Heart right ventricle (tissue), 16 donors: ENCODE results near the gene TSPAN17. TPM values are rescaled to one million over a fixed set of nuclear protein-coding genes. Genes with fewer than 3 reads are reported as not detected.

Source experiments
- ATAC-seq, 8 donors: fragments of 200-7000 bp; cut with Tn5 transposase; one replicate each; pipeline ENCODE4 v1.9.1; 2020; ENCODE audit warnings: mild to moderate bottlenecking in 8 of 8, moderate library complexity in 8 of 8, moderate number of reproducible peaks in 1 of 8
- DNase-seq, 2 donors: peaks; one replicate each; pipeline ENCODE4 v3.0.0-alpha.2; 2020
- H3K27ac ChIP-seq, 10 donors: fragments of 200-600 bp; sonication (generic) in 2 of 10; one replicate each; pipeline versions ENCODE4 v1.5.0 to v1.8.0; 2020 to 2022; ENCODE audit warnings: mild to moderate bottlenecking in 3 of 10
- H3K27me3 ChIP-seq, 7 donors: fragments of 200-600 bp; one replicate each; pipeline ENCODE4 v1.8.0; 2021 to 2022; ENCODE audit warnings: mild to moderate bottlenecking in 2 of 7
- H3K36me3 ChIP-seq, 9 donors: fragments of 200-600 bp; sonication (generic) in 1 of 9; one replicate each; pipeline versions ENCODE4 v1.5.0 to v1.8.0; 2020 to 2022; ENCODE audit warnings: mild to moderate bottlenecking in 2 of 9
- H3K4me1 ChIP-seq, 9 donors: fragments of 200-600 bp; sonication (generic) in 1 of 9; one replicate each; pipeline versions ENCODE4 v1.5.0 to v1.8.0; 2020 to 2022; ENCODE audit warnings: mild to moderate bottlenecking in 4 of 9
- H3K4me3 ChIP-seq, 10 donors: fragments of 200-600 bp; sonication (generic) in 2 of 10; one replicate each; pipeline versions ENCODE4 v1.5.0 to v1.8.0; 2020 to 2022; ENCODE audit warnings: mild to moderate bottlenecking in 7 of 10, moderate library complexity in 2 of 10
- H3K9me3 ChIP-seq, 11 donors: fragments of 200-600 bp in 10 of 11; sonication (generic) in 2 of 11; one replicate each; pipeline versions ENCODE4 v1.5.0 to v1.8.0; 2013 to 2022; ENCODE audit warnings: mild to moderate bottlenecking in 2 of 11, control low read depth in 1 of 11, moderate library complexity in 1 of 11
- WGBS, 2 donors: extraction: QIAGEN DNeasy Blood & Tissue Kit; methylation state at CpG; one replicate each; pipeline ENCODE4 v1.1.7; 2013; ENCODE audit warnings: inconsistent platforms in 1 of 2; 5-methylcytosine and 5-hydroxymethylcytosine counted together
- intact Hi-C, 10 donors: fragments of 100-400 bp; cut with DNase I; formaldehyde crosslinking; loops; one replicate each; pipeline versions ENCODE4 v1.11.1 to v1.14.2; 2022
- polyA plus RNA-seq, 2 donors: library from polyadenylated mRNA; stranded (reverse); fragments of 200-250 nt; gene quantifications; one replicate each; pipeline ENCODE4 v1.2.3, GENCODE V29; 2013
- total RNA-seq, 10 donors: library from RNA; stranded (reverse); fragmentation: NEBNext Ultra II Directional in 3 of 10; extraction: Animal tissue kit (Norgen Biotek cat#: 25700) in 3 of 10; gene quantifications; one replicate each; pipeline versions ENCODE4 v1.2.1 to v1.2.4, GENCODE V29; 2021 to 2023
- TF ChIP-seq, protein P1 (sequence below), 9 donors: fragments of 200-600 bp; sonication (generic) in 2 of 9; IDR thresholded peaks; one replicate each; pipeline versions ENCODE4 v1.5.0 to v1.8.0; 2021 to 2022; ENCODE audit warnings: antibody characterized with exemption in 9 of 9, mild to moderate bottlenecking in 5 of 9, moderate library complexity in 1 of 9
- donor health status: Arrhythmogenic right ventricular cardiomyopathy.
- donor health status: ischemic (EF 13 %, LVEDD 7.1; RV severe dilation, severe dysfunction).
- donor health status: healthy with polysubstance abuse.
- donor health status: DM: no; HTN: yes; CAD: no.
- donor health status: DM: no; HTN: no; CAD: no.
- donor health status: ischemic (EF 25% LVEDD 6.9; RV normal size, moderate dysfunction).
- donor health status: ischemic (EF 25% LVEDD 5.7; RV mildly dilated, moderate dysfunction).
- donor health status: healthy.
- donor health status: DM: yes; HTN: yes; CAD: no.
- donor health status: Ischemic cardiomyopathy.
- donor health status: ischemic (EF 35%, LVEDD 5.7; RV mildly dilated, moderate dysfunction).
- donor health status: nonischemic (EF 11% LVEDD 7.7; RV severe dilation, severe dysfunction).
- donor health status: DM: yes; HTN: yes; CAD: no.
- donor health status: PGD.
- donor health status: ischemic (EF 29% LVEDD 5.4; RV normal size, mild dysfunction).
- donor health status: nonischemic (EF 23%, LVEDD 6.1; RV moderate dilation, normal function).

The TSPAN17 gene
- total and polyA plus RNA-seq, 12 donors = 13.2 to 48.3 (median 27.3) TPM

DNA sequence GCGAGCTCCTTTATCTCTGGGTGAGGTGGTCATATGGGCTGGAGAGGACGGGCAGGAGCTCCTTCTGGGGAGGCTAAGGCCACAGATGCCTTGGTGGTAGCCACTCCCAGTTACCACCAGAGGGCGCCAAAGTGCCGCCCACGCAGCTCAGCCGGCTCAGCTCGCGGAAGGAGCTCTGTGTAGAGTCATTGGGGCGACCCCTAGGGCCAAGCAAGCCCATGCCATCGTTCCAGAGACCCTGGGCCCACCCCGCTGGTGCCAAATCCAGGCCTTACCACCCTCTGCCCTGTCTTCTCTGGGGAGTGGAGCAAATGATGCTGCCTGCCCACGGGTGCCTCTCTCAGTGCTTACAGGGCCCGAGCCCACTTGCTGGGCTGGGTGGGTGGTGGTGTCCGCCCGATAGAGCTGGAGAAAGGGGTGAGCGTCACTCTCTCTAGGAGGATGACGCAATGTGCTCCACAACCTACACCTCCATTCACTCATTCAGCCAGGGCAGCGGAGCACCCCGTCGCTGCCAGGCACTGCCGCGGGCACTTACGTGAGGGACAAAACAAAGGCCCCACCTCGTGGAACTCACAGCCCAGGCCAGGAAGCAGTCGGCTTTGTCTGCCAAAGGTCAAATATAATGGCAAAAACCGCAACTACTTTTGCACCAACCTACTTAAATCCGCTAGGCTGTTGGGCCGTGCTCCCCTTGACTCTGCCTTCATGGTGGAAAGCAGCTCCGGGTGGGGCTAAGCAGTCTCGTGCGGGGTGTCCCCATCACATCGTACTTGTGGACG, 13.8 kb downstream of the TSPAN17 start:
- Histone ChIP-seq H3K36me3 (peaks cover 0 to 18% (median 0%) of the 10 kb centered on the region in 9 donors), H3K4me1 (peaks cover 0 to 28% (median 14%) of the 10 kb centered on the region in 9 donors), H3K27me3 (peaks cover 0 to 44% (median 33%) of the 10 kb centered on the region in 7 donors), H3K9me3 (no peaks in the 10 kb centered on the region), H3K4me3 (no peak overlapping the region), H3K27ac (no peak overlapping the region)
- ATAC-seq (peak; percentile 65 to 87 (median 82)), DNase-seq (peak; percentile 71 to 77)
- 54 to 57% methylated on average over 33 of the region's 33 CpGs for WGBS, 2 donors
- intact Hi-C loops = loop anchor here in 8 of 10 donors (2.0 to 10.0 kb wide), 7 partner anchors 154 to 451 kb away; partner anchors contain the start of gene UNC5A (in 3 of the 8)
- TF ChIP-seq, protein P1, sequence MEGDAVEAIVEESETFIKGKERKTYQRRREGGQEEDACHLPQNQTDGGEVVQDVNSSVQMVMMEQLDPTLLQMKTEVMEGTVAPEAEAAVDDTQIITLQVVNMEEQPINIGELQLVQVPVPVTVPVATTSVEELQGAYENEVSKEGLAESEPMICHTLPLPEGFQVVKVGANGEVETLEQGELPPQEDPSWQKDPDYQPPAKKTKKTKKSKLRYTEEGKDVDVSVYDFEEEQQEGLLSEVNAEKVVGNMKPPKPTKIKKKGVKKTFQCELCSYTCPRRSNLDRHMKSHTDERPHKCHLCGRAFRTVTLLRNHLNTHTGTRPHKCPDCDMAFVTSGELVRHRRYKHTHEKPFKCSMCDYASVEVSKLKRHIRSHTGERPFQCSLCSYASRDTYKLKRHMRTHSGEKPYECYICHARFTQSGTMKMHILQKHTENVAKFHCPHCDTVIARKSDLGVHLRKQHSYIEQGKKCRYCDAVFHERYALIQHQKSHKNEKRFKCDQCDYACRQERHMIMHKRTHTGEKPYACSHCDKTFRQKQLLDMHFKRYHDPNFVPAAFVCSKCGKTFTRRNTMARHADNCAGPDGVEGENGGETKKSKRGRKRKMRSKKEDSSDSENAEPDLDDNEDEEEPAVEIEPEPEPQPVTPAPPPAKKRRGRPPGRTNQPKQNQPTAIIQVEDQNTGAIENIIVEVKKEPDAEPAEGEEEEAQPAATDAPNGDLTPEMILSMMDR (IDR thresholded peaks at IDR 0.05) = peak; percentile 92 to 99 (median 98)

DNA sequence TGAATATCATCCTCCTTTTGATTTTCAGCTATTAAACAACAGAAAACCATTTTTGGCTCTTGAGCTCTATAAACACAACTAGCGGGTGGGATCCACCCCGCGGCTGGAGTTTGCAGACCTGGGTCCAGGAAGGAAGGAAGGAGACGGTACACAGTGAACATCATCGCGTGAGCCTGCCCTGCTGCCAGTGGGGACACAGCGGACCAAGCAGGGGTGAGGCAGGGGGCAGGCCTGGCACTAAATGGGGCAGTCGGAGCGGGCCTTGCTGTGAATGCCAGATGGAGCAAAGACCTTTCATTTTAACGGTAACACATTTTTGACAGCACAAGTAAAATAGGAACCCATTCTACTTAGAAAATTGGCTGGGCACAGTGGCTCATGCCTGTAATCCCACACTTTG, 14.4 kb downstream of the TSPAN17 start:
- no peak overlapping the region for H3K27ac ChIP-seq
- WGBS, 2 donors = 81 to 86% methylated on average over 10 of the region's 10 CpGs
- H3K4me1 ChIP-seq = peaks cover 0 to 28% (median 14%) of the 10 kb centered on the region in 9 donors
- H3K4me3 ChIP-seq = no peak overlapping the region
- H3K36me3 ChIP-seq = peaks cover 0 to 12% (median 0%) of the 10 kb centered on the region in 9 donors
- TF ChIP-seq, protein P1 (IDR thresholded peaks at IDR 0.05) = no peak
- no peak for DNase-seq
- no peaks in the 10 kb centered on the region for H3K9me3 ChIP-seq
- peaks cover 0 to 48% (median 33%) of the 10 kb centered on the region in 7 donors for H3K27me3 ChIP-seq
- intact Hi-C loops = loop anchor here in 8 of 10 donors (2.0 to 10.0 kb wide), 7 partner anchors 153 to 451 kb away; partner anchors contain the start of gene UNC5A (in 3 of the 8)
- no peak for ATAC-seq

DNA sequence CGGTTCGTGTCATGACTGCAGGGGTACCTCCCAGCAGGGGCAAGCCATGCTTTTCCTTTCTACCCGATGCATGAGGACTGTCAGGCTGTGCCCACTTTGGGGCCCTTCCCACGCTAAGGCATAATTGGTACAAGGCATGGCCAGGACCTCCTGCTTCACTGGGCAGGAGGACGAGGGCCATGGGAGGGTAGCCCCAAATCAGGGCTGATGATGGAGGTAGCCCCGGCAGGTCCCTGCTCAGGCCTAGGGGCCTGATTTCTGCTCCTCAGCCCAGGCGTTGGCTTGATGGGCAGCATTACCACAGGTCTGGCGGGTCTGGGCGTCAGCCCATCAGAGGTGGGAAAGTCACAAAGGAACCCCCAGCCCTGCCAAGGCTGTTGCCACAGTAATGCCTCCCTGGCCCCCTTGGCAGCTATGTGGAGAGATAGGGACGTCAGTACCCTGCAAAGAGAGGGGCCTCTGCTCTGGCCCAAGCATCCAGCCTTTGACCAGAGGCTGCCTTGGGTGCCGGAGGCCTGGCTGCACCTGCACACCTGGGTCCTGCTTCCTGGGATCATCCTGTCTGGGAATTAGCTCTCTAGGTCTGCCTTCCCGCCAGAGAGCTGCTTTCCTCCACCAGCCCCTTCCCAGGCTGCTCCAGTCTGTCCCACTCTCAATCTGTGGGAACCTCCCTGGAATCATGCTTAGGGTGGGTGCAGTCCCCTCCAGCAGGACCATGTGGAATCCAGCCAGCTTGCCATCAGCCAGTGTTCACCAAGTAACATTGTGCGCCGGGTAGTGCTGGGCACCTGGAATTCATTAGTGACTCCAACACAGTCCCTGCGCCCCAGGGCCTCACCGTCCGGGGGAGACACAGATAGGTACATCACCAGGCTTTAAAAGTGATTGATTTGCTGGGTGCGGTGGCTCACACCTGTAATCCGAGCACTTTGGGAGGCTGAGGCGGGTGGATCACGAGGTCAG, 15.4 kb downstream of the TSPAN17 start:
- intact Hi-C loops = loop anchor here in 5 of 10 donors (5.0 to 10.0 kb wide), 6 partner anchors 152 to 450 kb away; partner anchors contain the start of gene UNC5A (in 3 of the 5)
- WGBS, 2 donors = 86 to 88% methylated on average over 21 of the region's 21 CpGs
- Histone ChIP-seq H3K9me3 (no peaks in the 10 kb centered on the region), H3K27ac (no peak overlapping the region), H3K4me3 (no peak overlapping the region), H3K36me3 (peaks cover 0 to 2% (median 0%) of the 10 kb centered on the region in 9 donors), H3K4me1 (peaks cover 0 to 27% (median 14%) of the 10 kb centered on the region in 9 donors), H3K27me3 (peaks cover 0 to 54% (median 33%) of the 10 kb centered on the region in 7 donors)
- DNase-seq (no peak), ATAC-seq (no peak)
- TF ChIP-seq, protein P1 (IDR thresholded peaks at IDR 0.05) = no peak

DNA sequence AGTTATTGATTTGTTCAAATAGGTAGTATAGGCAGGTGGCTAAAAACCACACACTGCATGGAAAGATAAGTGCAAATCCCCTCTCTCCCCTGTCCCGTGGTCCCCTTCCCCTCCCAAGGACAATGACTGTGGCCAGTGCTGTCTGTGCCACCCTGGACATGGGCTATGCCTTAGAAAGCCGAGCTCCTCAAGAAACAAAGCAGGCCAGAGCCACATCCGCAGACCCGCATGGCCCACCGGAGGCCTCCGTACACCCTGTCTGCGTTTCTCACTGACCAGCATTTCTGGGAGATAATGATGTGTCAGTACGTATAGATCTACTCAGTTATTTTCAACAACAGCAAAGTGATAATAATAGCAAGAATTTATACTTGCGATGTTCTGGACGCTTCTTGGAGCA, 16.3 kb downstream of the TSPAN17 start:
- ATAC-seq (no peak), DNase-seq (no peak)
- TF ChIP-seq, protein P1 (IDR thresholded peaks at IDR 0.05) = no peak
- Histone ChIP-seq H3K27ac (no peak overlapping the region), H3K4me3 (no peak overlapping the region), H3K4me1 (peaks cover 0 to 18% (median 9%) of the 10 kb centered on the region in 9 donors), H3K36me3 (no peaks in the 10 kb centered on the region), H3K9me3 (no peaks in the 10 kb centered on the region), H3K27me3 (peaks cover 0 to 63% (median 38%) of the 10 kb centered on the region in 7 donors)
- intact Hi-C loops = loop anchor here in 5 of 10 donors (5.0 to 10.0 kb wide), 6 partner anchors 151 to 449 kb away; partner anchors contain the start of gene UNC5A (in 3 of the 5)
- 86 to 87% methylated on average over 10 of the region's 10 CpGs for WGBS, 2 donors
